Tibial nerve (tissue), 4 donors: ENCODE measurements around the gene RAB8B. TPM values are rescaled to one million over a fixed set of nuclear protein-coding genes. Genes with fewer than 3 reads are reported as not detected.

Experiments
- DNase-seq, 2 donors: peaks; one replicate each; pipeline ENCODE4 v3.0.0-alpha.2; 2019; ENCODE audit warnings: low spot score in 2 of 2
- H3K27ac ChIP-seq, 4 donors: fragments of 200-600 bp; sonication (generic) in 3 of 4; one replicate each; pipeline ENCODE4 v1.5.1; 2017 to 2019; ENCODE audit warnings: mild to moderate bottlenecking in 1 of 4
- H3K27me3 ChIP-seq, 2 donors: fragments of 200-600 bp; sonication (generic) in 1 of 2; one replicate each; pipeline versions ENCODE4 v1.5.1 to v1.6.0; 2017 to 2019
- H3K36me3 ChIP-seq, 3 donors: fragments of 200-600 bp; sonication (generic); one replicate each; pipeline ENCODE4 v1.5.1; 2018 to 2019
- H3K4me1 ChIP-seq, 4 donors: fragments of 200-600 bp; sonication (generic) in 3 of 4; one replicate each; pipeline ENCODE4 v1.5.1; 2017 to 2019
- H3K4me3 ChIP-seq, 4 donors: fragments of 200-600 bp; sonication (generic) in 3 of 4; one replicate each; pipeline ENCODE4 v1.5.1; 2017 to 2019; ENCODE audit warnings: mild to moderate bottlenecking in 1 of 4, moderate library complexity in 1 of 4
- H3K9me3 ChIP-seq, 4 donors: fragments of 200-600 bp; sonication (generic) in 3 of 4; one replicate each; pipeline ENCODE4 v1.5.1; 2017 to 2019
- CTCF ChIP-seq, 5 experiments: fragments of 200-600 bp in 3 of 5; fragments of 450-650 bp in 2 of 5; sonication (generic) in 3 of 5; IDR thresholded peaks; one replicate each; pipeline ENCODE4 v1.5.1; 2016 to 2019; ENCODE audit warnings: antibody characterized with exemption in 5 of 5, mild to moderate bottlenecking in 3 of 5, moderate library complexity in 2 of 5
- EP300 ChIP-seq, 2 donors: sonication (generic); formaldehyde crosslinking; IDR thresholded peaks; one replicate each; pipeline ENCODE4 v1.6.1; 2017; ENCODE audit warnings: antibody characterized with exemption in 2 of 2, mild to moderate bottlenecking in 1 of 2
- POLR2A ChIP-seq, 2 donors: fragments of 450-650 bp; IDR thresholded peaks; one replicate each; pipeline ENCODE4 v1.6.1; 2017; ENCODE audit warnings: antibody characterized with exemption in 2 of 2, mild to moderate bottlenecking in 2 of 2, moderate library complexity in 2 of 2
- WGBS, 2 donors: methylation state at CpG; one replicate each; pipeline ENCODE4 v1.1.5; 2018; 5-methylcytosine and 5-hydroxymethylcytosine counted together
- total RNA-seq, 4 donors: library from RNA; depleted of rRNA; stranded (reverse); fragments of >200 nt; gene quantifications; one replicate each; pipeline ENCODE4 v1.1.0, GENCODE V29; 2016

Gene RAB8B
- total RNA-seq, 4 donors from 2014 or later, result 32.9 to 45.0 (median 42.5) TPM

GRCh38 chr15:63308491-63308890 is 119.1 kb downstream of the RAB8B start:
- Histone ChIP-seq H3K36me3 (peaks cover 0 to 35% (median 0%) of the 10 kb centered on the region in 3 donors), H3K9me3 (no peaks in the 10 kb centered on the region), H3K4me1 (no peaks in the 10 kb centered on the region), H3K27me3 (no peaks in the 10 kb centered on the region), H3K27ac (no peak overlapping the region), H3K4me3 (no peak overlapping the region)
- 68 to 69% methylated on average over 4 of the region's 4 CpGs for WGBS, 2 donors
- DNase-seq, result no peak
- no peak for TF ChIP-seq POLR2A (IDR thresholded peaks at IDR 0.05)
- no peak for TF ChIP-seq CTCF (IDR thresholded peaks at IDR 0.05)
- no peak for TF ChIP-seq EP300 (IDR thresholded peaks at IDR 0.05)

GRCh38 chr15:63308947-63309346 is 119.5 kb downstream of the RAB8B start:
- WGBS, 2 donors, result 78 to 81% methylated on average over 2 of the region's 2 CpGs
- no peak overlapping the region for H3K4me3 ChIP-seq
- no peaks in the 10 kb centered on the region for H3K27me3 ChIP-seq
- no peaks in the 10 kb centered on the region for H3K4me1 ChIP-seq
- H3K9me3 ChIP-seq, result no peaks in the 10 kb centered on the region
- TF ChIP-seq POLR2A (IDR thresholded peaks at IDR 0.05) (no peak), CTCF (IDR thresholded peaks at IDR 0.05) (no peak), EP300 (IDR thresholded peaks at IDR 0.05) (no peak)
- peaks cover 0 to 31% (median 0%) of the 10 kb centered on the region in 3 donors for H3K36me3 ChIP-seq
- DNase-seq, result no peak
- H3K27ac ChIP-seq, result no peak overlapping the region

GRCh38 chr15:63310646-63311045 is 121.2 kb downstream of the RAB8B start:
- H3K27ac ChIP-seq, result no peak overlapping the region
- peaks cover 0 to 21% (median 0%) of the 10 kb centered on the region in 3 donors for H3K36me3 ChIP-seq
- no peaks in the 10 kb centered on the region for H3K4me1 ChIP-seq
- DNase-seq, result no peak
- no peak overlapping the region for H3K4me3 ChIP-seq
- H3K27me3 ChIP-seq, result no peaks in the 10 kb centered on the region
- H3K9me3 ChIP-seq, result no peaks in the 10 kb centered on the region
- TF ChIP-seq POLR2A (IDR thresholded peaks at IDR 0.05), result no peak
- no peak for TF ChIP-seq CTCF (IDR thresholded peaks at IDR 0.05)
- no peak for TF ChIP-seq EP300 (IDR thresholded peaks at IDR 0.05)
- WGBS, 2 donors, result 85% methylated on average over 3 of the region's 3 CpGs

GRCh38 chr15:63312286-63312685 is 122.9 kb downstream of the RAB8B start:
- 92 to 95% methylated on average over 1 of the region's 1 CpG for WGBS, 2 donors
- no peak for DNase-seq
- no peaks in the 10 kb centered on the region for H3K4me1 ChIP-seq
- H3K36me3 ChIP-seq, result peaks cover 0 to 4% (median 0%) of the 10 kb centered on the region in 3 donors
- H3K27ac ChIP-seq, result no peak overlapping the region
- no peaks in the 10 kb centered on the region for H3K9me3 ChIP-seq
- H3K4me3 ChIP-seq, result no peak overlapping the region
- H3K27me3 ChIP-seq, result no peaks in the 10 kb centered on the region
- TF ChIP-seq POLR2A (IDR thresholded peaks at IDR 0.05) (no peak), EP300 (IDR thresholded peaks at IDR 0.05) (no peak), CTCF (IDR thresholded peaks at IDR 0.05) (no peak)

GRCh38 chr15:63313825-63314224 is 124.4 kb downstream of the RAB8B start:
- no peak for TF ChIP-seq EP300 (IDR thresholded peaks at IDR 0.05)
- TF ChIP-seq CTCF (IDR thresholded peaks at IDR 0.05), result no peak
- H3K36me3 ChIP-seq, result peaks cover 0 to 4% (median 0%) of the 10 kb centered on the region in 3 donors
- H3K27me3 ChIP-seq, result no peaks in the 10 kb centered on the region
- H3K9me3 ChIP-seq, result no peaks in the 10 kb centered on the region
- no peak for DNase-seq
- WGBS, 2 donors, result 88 to 90% methylated on average over 4 of the region's 4 CpGs
- H3K4me1 ChIP-seq, result no peaks in the 10 kb centered on the region
- no peak overlapping the region for H3K27ac ChIP-seq
- no peak overlapping the region for H3K4me3 ChIP-seq
